NCI-H82 treated with DMSO at 0.1 percent for 48 hours (cell line): ENCODE results near the gene PRR5.

Experiments
- DNase-seq: peaks from one replicate; lab custom pipeline; 2025; ENCODE audit not compliant: unreplicated experiment; lab: John Stamatoyannopoulos, UW

PRR5 gene

GRCh38 chr22:44783581-44783980 is 81.6 kb downstream of the PRR5 start:
- no peak for DNase-seq

DNA sequence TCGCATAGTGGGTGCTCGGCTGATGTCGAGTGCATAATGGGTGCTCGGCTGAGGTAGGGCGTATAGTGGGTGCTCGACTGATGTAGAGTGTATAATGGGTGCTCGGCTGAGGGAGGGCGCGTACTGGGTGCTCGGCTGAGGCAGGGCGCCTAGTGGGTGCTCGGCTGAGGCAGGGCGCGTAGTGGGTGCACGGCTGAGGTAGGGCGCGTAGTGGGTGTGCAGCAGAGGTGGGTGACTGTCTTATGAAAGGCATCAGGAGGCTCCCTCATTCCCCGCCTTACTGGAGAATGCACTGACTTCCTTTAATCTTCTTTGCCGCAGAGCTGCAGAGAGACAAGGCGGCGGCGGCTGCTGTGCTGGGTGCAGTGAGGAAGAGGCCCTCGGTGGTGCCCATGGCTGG is 84.1 kb downstream of the PRR5 start:
- DNase-seq, result no peak

DNA sequence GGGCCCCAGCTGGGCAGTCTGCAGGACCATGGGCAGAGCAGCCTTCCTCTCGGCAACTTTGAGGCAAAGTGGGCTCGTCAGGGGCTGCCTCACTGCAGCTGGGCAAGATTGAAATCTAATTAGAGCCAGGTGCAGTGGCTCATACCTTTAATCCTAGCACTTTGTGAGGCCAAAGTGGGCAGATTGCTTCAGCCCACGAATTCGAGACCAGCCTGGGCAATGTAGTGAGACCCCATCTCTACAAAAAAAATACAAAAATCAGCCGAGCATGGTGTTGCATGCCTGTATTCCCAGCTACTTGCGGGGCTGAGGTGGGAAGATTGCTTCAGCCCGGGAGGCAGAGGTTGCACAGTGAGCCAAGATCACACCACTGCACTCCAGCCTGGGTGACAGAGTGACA is 84.6 kb downstream of the PRR5 start:
- DNase-seq, result no peak
